HEK293 (cell line): Measurements from ENCODE around the gene TNFAIP8L2.

ENCODE experiments used
- CTCF ChIA-PET: fragments of 350-600 bp; formaldehyde crosslinking; extraction: SDS; loops from one replicate; lab custom pipeline; 2021; ENCODE audit warnings: antibody characterized with exemption; lab: Yijun Ruan, JAX
- POLR2A ChIA-PET: fragments of 300-600 bp; formaldehyde crosslinking; extraction: SDS; loops from one replicate; lab custom pipeline; 2020; ENCODE audit warnings: antibody characterized with exemption, inconsistent platforms; lab: Yijun Ruan, JAX
- H3K27ac ChIP-seq: fragments of 200-500 bp; sonication (Bioruptor generic); 2 replicates; pipeline ENCODE4 v1.5.1; 2014; ENCODE audit warnings: low read depth, low read length, control low read depth, inconsistent platforms; ENCODE audit errors: extremely low read depth
- H3K36me3 ChIP-seq, 2 experiments: fragments of 200-500 bp in 1 of 2; sonication (Bioruptor generic) in 1 of 2; 1 replicate in 1 of 2; 2 replicates in 1 of 2; pipeline ENCODE4 v1.5.1; 2014 to 2017; ENCODE audit warnings: inconsistent platforms in 2 of 2, low read length in 2 of 2; ENCODE audit not compliant: control insufficient read depth in 2 of 2, insufficient read depth in 1 of 2
- H3K4me1 ChIP-seq: fragments of 200-500 bp; sonication (Bioruptor generic); 2 replicates; pipeline ENCODE4 v1.5.1; 2014; ENCODE audit warnings: mild to moderate bottlenecking, low read length, inconsistent platforms; ENCODE audit not compliant: control insufficient read depth, insufficient read depth
- H3K4me3 ChIP-seq: 2 replicates; pipeline ENCODE4 v1.5.1; 2011; ENCODE audit warnings: low read depth, mild to moderate bottlenecking, control low read depth, low read length, moderate library complexity
- H3K9me3 ChIP-seq: fragments of 200-500 bp; sonication (Bioruptor generic); 2 replicates; pipeline ENCODE4 v1.5.1; 2014; ENCODE audit warnings: low read depth, low read length, inconsistent platforms; ENCODE audit not compliant: control insufficient read depth, insufficient read depth
- RBAK ChIP-seq: fragments of 450-650 bp; formaldehyde crosslinking; IDR thresholded peaks from 2 replicates; pipeline ENCODE4 v1.5.1; 2016; ENCODE audit warnings: missing biosample characterization, missing genetic modification characterization
- TRIM28 ChIP-seq: IDR thresholded peaks from 2 replicates; pipeline ENCODE4 v1.6.1; 2011; ENCODE audit warnings: low read length, control low read depth, borderline replicate concordance
- ZBTB17 ChIP-seq: fragments of 450-650 bp; formaldehyde crosslinking; IDR thresholded peaks from 2 replicates; pipeline ENCODE4 v1.5.1; 2016; ENCODE audit warnings: missing biosample characterization, missing genetic modification characterization
- ZFP37 ChIP-seq: fragments of 450-650 bp; formaldehyde crosslinking; IDR thresholded peaks from 2 replicates; pipeline ENCODE4 v1.5.1; 2016; ENCODE audit warnings: missing biosample characterization, missing genetic modification characterization
- ZNF112 ChIP-seq: fragments of 450-650 bp; formaldehyde crosslinking; IDR thresholded peaks from 2 replicates; pipeline ENCODE4 v1.5.0; 2017; ENCODE audit warnings: missing biosample characterization, missing genetic modification characterization
- ZNF600 ChIP-seq: fragments of 450-650 bp; formaldehyde crosslinking; IDR thresholded peaks from 2 replicates; pipeline ENCODE4 v1.5.1; 2016; ENCODE audit warnings: missing biosample characterization, missing genetic modification characterization
- ZNF776 ChIP-seq: fragments of 450-650 bp; formaldehyde crosslinking; IDR thresholded peaks from 2 replicates; pipeline ENCODE4 v1.5.0; 2017; ENCODE audit warnings: missing biosample characterization, missing genetic modification characterization, borderline replicate concordance
- ZNF777 ChIP-seq: fragments of 450-650 bp; formaldehyde crosslinking; IDR thresholded peaks from 2 replicates; pipeline ENCODE4 v1.5.1; 2017; ENCODE audit warnings: missing biosample characterization, missing genetic modification characterization, borderline replicate concordance
- ZNF792 ChIP-seq: fragments of 450-650 bp; formaldehyde crosslinking; IDR thresholded peaks from 2 replicates; pipeline ENCODE4 v1.5.1; 2016; ENCODE audit warnings: missing biosample characterization, missing genetic modification characterization
- ZNF843 ChIP-seq: fragments of 450-650 bp; formaldehyde crosslinking; IDR thresholded peaks from 2 replicates; pipeline ENCODE4 v1.5.1; 2016; ENCODE audit warnings: missing biosample characterization, missing genetic modification characterization
- TF ChIP-seq, protein P1 (sequence below): fragments of 450-650 bp; formaldehyde crosslinking; IDR thresholded peaks from 2 replicates; pipeline ENCODE4 v1.5.1; 2016; ENCODE audit warnings: missing biosample characterization, missing genetic modification characterization, borderline replicate concordance
- TF ChIP-seq, protein P2 (sequence below): fragments of 450-650 bp; formaldehyde crosslinking; IDR thresholded peaks from 2 replicates; pipeline ENCODE4 v1.5.1; 2017; ENCODE audit warnings: missing biosample characterization, missing genetic modification characterization
- TF ChIP-seq, protein P3 (sequence below): fragments of 450-650 bp; formaldehyde crosslinking; IDR thresholded peaks from 2 replicates; pipeline ENCODE4 v1.5.1; 2016; ENCODE audit warnings: missing biosample characterization, missing genetic modification characterization
- TF ChIP-seq, protein P4 (sequence below): fragments of 450-650 bp; formaldehyde crosslinking; IDR thresholded peaks from 2 replicates; pipeline ENCODE4 v1.5.1; 2016; ENCODE audit warnings: missing biosample characterization, missing genetic modification characterization
- TF ChIP-seq, protein P5 (sequence below): fragments of 450-650 bp; formaldehyde crosslinking; IDR thresholded peaks from 2 replicates; pipeline ENCODE4 v1.5.1; 2016; ENCODE audit warnings: missing biosample characterization, missing genetic modification characterization

TNFAIP8L2 gene

DNA sequence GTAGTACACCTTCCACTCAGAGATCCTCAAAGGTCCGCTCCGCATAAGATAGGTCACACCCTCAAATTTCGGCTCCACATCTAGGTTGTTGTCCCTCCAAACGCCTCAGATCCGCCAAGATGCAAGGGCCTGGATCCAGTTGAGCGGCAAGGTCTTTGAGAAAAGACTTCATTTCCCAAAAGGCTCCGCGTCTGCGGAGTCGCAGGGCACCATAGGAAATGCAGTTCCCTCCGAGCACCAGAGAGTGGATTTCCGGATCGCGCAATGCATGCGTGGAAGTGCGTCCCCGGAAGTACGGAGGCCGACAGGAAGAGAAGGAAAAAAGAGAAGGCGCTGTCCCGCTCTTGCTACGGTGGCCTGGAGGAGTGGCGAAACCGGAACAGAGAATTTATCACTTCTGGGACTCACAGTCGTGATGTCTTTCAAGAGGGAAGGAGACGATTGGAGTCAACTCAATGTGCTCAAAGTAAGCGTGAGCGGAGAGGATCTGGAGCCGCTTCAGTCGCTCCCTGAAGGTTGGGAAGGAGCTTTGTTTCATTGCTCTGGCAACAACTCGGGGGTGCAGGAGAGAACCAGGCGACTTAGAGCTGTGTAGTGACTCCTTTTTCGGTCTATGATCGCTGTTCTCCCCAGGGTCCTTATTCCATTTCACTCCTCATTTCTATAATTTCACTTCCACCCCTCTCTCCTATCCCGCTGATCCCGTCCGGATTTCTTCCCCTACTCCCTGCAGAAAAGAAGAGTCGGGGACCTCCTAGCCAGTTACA, 9.5 kb downstream of the TNFAIP8L2 start, which contains the start of the genes LYSMD1 and SCNM1 (continued):
- TF ChIP-seq, protein P1, sequence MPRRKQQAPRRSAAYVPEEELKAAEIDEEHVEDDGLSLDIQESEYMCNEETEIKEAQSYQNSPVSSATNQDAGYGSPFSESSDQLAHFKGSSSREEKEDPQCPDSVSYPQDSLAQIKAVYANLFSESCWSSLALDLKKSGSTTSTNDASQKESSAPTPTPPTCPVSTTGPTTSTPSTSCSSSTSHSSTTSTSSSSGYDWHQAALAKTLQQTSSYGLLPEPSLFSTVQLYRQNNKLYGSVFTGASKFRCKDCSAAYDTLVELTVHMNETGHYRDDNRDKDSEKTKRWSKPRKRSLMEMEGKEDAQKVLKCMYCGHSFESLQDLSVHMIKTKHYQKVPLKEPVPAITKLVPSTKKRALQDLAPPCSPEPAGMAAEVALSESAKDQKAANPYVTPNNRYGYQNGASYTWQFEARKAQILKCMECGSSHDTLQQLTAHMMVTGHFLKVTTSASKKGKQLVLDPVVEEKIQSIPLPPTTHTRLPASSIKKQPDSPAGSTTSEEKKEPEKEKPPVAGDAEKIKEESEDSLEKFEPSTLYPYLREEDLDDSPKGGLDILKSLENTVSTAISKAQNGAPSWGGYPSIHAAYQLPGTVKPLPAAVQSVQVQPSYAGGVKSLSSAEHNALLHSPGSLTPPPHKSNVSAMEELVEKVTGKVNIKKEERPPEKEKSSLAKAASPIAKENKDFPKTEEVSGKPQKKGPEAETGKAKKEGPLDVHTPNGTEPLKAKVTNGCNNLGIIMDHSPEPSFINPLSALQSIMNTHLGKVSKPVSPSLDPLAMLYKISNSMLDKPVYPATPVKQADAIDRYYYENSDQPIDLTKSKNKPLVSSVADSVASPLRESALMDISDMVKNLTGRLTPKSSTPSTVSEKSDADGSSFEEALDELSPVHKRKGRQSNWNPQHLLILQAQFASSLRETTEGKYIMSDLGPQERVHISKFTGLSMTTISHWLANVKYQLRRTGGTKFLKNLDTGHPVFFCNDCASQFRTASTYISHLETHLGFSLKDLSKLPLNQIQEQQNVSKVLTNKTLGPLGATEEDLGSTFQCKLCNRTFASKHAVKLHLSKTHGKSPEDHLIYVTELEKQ (tag by site-specific recombination), result no peak
- peak; percentile 97 for TF ChIP-seq ZBTB17 (tag by site-specific recombination)
- peak; percentile 66; the same call in 1 of the 2 replicates for TF ChIP-seq ZNF600 (tag by site-specific recombination)

DNA sequence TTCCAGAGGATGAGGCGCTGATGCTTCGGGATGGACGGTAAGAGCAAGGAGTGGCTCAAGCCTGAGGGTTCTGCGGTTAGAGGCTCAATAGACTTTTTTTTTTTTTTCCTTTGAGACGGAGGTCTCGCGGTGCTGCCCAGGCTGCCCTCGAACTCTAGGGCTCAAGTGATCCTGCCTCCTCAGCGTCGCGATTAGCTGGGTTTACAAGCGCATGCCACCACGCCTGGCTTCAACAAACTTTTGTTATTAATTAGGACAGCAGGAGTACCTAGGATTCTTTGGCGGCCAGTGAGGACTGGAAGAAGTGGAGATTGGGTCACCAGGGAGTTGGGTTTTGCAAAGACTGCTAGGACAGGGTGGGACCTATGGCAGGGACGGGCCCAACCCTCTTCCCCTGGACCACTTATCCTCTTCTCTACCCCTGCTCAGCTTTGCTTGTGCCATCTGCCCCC, 10.1 kb downstream of the TNFAIP8L2 start:
- H3K4me1 ChIP-seq, result peaks cover 6% of the 10 kb centered on the region; the same call in 1 of the 2 replicates
- peak overlapping the region; percentile 63 for H3K27ac ChIP-seq
- ChIA-PET POLR2A (interaction anchor here (0.7 to 3.3 kb wide), 5 partner anchors 8 to 115 kb away, joined by 3 to 23 read pairs (median 3); partner anchors contain the start of genes VPS72 and ZNF687), CTCF (interaction anchor here (0.8 to 1.8 kb wide), 3 partner anchors 9 to 86 kb away, joined by 3 to 5 read pairs (median 4); partner anchors contain the start of gene TMOD4)
- no peaks in the 10 kb centered on the region for H3K9me3 ChIP-seq
- H3K4me3 ChIP-seq, result peak overlapping the region; percentile 82
- H3K36me3 ChIP-seq, result peaks cover 16 to 54% of the 10 kb centered on the region in 2 experiments
- no peak for TF ChIP-seq ZNF776 (tag by site-specific recombination)
- TF ChIP-seq ZNF112, result no peak
- no peak for TF ChIP-seq ZNF777 (tag by site-specific recombination)
- TF ChIP-seq, protein P2, sequence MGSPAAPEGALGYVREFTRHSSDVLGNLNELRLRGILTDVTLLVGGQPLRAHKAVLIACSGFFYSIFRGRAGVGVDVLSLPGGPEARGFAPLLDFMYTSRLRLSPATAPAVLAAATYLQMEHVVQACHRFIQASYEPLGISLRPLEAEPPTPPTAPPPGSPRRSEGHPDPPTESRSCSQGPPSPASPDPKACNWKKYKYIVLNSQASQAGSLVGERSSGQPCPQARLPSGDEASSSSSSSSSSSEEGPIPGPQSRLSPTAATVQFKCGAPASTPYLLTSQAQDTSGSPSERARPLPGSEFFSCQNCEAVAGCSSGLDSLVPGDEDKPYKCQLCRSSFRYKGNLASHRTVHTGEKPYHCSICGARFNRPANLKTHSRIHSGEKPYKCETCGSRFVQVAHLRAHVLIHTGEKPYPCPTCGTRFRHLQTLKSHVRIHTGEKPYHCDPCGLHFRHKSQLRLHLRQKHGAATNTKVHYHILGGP, result no peak

DNA sequence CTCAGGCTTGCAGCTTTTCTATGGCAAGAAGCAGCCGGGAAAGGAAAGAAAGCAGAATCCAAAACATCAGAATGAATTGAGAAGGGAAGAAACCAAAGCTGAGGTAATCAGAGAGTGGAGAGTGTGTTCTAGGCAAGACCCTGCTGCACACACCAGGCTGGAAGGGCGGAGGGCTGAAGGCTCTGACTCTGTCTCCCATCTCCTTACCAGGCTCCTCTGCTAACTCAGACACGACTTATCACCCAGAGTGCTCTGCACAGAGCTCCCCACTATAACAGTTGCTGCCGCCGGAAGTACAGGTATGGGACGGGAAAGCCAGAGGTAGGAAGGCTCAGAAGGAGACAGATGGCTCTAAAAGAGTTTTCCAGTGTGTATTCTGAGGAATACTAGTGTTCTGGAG, 10.7 kb downstream of the TNFAIP8L2 start:
- CTCF ChIA-PET, result interaction anchor here (0.9 to 1.8 kb wide), 2 partner anchors 9 to 95 kb away, joined by 3 to 5 read pairs; partner anchors contain the start of gene TMOD4
- POLR2A ChIA-PET, result interaction anchor here (1.0 to 3.3 kb wide), 4 partner anchors 7 to 114 kb away, joined by 3 to 23 read pairs (median 3); partner anchors contain the start of genes VPS72 and ZNF687

More for the DNA sequence above, 10.7 kb downstream of the TNFAIP8L2 start:
- Histone ChIP-seq H3K4me3 (peak overlapping the region; percentile 82; the same call in 1 of the 2 replicates), H3K4me1 (peaks cover 6% of the 10 kb centered on the region; the same call in 1 of the 2 replicates), H3K36me3 (peaks cover 16 to 53% of the 10 kb centered on the region in 2 experiments), H3K27ac (no peak overlapping the region), H3K9me3 (no peaks in the 10 kb centered on the region)
- TF ChIP-seq, protein P3, sequence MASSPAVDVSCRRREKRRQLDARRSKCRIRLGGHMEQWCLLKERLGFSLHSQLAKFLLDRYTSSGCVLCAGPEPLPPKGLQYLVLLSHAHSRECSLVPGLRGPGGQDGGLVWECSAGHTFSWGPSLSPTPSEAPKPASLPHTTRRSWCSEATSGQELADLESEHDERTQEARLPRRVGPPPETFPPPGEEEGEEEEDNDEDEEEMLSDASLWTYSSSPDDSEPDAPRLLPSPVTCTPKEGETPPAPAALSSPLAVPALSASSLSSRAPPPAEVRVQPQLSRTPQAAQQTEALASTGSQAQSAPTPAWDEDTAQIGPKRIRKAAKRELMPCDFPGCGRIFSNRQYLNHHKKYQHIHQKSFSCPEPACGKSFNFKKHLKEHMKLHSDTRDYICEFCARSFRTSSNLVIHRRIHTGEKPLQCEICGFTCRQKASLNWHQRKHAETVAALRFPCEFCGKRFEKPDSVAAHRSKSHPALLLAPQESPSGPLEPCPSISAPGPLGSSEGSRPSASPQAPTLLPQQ (tag by site-specific recombination), result no peak
- TF ChIP-seq ZNF777 (tag by site-specific recombination), result no peak
- TF ChIP-seq, protein P4, sequence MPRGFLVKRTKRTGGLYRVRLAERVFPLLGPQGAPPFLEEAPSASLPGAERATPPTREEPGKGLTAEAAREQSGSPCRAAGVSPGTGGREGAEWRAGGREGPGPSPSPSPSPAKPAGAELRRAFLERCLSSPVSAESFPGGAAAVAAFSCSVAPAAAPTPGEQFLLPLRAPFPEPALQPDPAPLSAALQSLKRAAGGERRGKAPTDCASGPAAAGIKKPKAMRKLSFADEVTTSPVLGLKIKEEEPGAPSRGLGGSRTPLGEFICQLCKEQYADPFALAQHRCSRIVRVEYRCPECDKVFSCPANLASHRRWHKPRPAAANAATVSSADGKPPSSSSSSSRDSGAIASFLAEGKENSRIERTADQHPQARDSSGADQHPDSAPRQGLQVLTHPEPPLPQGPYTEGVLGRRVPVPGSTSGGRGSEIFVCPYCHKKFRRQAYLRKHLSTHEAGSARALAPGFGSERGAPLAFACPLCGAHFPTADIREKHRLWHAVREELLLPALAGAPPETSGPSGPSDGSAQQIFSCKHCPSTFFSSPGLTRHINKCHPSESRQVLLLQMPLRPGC (tag by site-specific recombination), result no peak
- no peak for TF ChIP-seq RBAK (tag by site-specific recombination)
- TF ChIP-seq, protein P5, sequence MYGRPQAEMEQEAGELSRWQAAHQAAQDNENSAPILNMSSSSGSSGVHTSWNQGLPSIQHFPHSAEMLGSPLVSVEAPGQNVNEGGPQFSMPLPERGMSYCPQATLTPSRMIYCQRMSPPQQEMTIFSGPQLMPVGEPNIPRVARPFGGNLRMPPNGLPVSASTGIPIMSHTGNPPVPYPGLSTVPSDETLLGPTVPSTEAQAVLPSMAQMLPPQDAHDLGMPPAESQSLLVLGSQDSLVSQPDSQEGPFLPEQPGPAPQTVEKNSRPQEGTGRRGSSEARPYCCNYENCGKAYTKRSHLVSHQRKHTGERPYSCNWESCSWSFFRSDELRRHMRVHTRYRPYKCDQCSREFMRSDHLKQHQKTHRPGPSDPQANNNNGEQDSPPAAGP (tag by site-specific recombination), result no peak
- TF ChIP-seq ZNF843, result no peak
- TF ChIP-seq ZFP37, result no peak
- no peak for TF ChIP-seq TRIM28
- TF ChIP-seq ZNF792 (tag by site-specific recombination), result no peak
- TF ChIP-seq, all 188 proteins: peak for 0
